Suprapubic skin (tissue), 3 donors: ENCODE results near the gene XCL1.

ENCODE experiments used
- EP300 ChIP-seq: sonication (generic); formaldehyde crosslinking; IDR thresholded peaks from one replicate; pipeline ENCODE4 v1.6.1; 2017; ENCODE audit warnings: antibody characterized with exemption
- POLR2A ChIP-seq, 2 donors: fragments of 450-650 bp; IDR thresholded peaks; one replicate each; pipeline ENCODE4 v1.6.1; 2017; ENCODE audit warnings: antibody characterized with exemption in 2 of 2, mild to moderate bottlenecking in 2 of 2, moderate library complexity in 2 of 2
- TF ChIP-seq, protein P1 (sequence below), 2 donors: fragments of 200-600 bp in 1 of 2; fragments of 450-650 bp in 1 of 2; sonication (generic) in 1 of 2; IDR thresholded peaks; one replicate each; pipeline ENCODE4 v1.5.1; 2016 to 2019; ENCODE audit warnings: antibody characterized with exemption in 2 of 2, mild to moderate bottlenecking in 1 of 2, moderate library complexity in 1 of 2

DNA sequence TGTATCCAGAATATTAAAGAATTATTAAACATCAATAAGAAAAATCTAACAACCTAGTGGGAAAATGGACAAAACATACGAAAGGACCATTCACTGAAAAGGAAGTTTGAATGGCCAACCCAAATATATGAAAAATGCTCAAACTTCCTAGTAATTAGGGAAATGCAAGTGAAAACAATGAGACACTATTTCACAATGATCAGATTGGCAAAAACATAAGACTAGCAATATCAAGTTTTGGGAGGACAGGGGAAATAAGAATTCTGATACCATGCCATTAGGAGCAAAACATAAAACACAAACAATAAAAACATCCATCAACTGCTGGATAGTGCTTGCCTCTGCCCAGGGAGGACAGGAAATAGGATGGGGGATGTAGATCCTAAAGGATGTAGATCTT, 46.9 kb upstream of the XCL1 start:
- TF ChIP-seq POLR2A (IDR thresholded peaks at IDR 0.05) (no peak), EP300 (no peak)
- TF ChIP-seq, protein P1, sequence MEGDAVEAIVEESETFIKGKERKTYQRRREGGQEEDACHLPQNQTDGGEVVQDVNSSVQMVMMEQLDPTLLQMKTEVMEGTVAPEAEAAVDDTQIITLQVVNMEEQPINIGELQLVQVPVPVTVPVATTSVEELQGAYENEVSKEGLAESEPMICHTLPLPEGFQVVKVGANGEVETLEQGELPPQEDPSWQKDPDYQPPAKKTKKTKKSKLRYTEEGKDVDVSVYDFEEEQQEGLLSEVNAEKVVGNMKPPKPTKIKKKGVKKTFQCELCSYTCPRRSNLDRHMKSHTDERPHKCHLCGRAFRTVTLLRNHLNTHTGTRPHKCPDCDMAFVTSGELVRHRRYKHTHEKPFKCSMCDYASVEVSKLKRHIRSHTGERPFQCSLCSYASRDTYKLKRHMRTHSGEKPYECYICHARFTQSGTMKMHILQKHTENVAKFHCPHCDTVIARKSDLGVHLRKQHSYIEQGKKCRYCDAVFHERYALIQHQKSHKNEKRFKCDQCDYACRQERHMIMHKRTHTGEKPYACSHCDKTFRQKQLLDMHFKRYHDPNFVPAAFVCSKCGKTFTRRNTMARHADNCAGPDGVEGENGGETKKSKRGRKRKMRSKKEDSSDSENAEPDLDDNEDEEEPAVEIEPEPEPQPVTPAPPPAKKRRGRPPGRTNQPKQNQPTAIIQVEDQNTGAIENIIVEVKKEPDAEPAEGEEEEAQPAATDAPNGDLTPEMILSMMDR (IDR thresholded peaks at IDR 0.05) = no peak
